IMR-90 (cell line): ENCODE data around the gene KCTD5. TPM values are rescaled to one million over a fixed set of nuclear protein-coding genes. Genes with fewer than 3 reads are reported as not detected.

Experiments
- ATAC-seq: fragments of 200-7000 bp; cut with Tn5 transposase; 2 replicates; pipeline ENCODE4 v1.9.1; 2020; ENCODE audit warnings: low read depth, mild to moderate bottlenecking, moderate library complexity
- BruUV-seq: library from RNA; stranded (reverse); fragments of 400-500 nt; replicated peaks from 2 replicates; lab custom pipeline; 2021; lab: Mats Ljungman, UMichigan
- CTCF ChIA-PET: fragments of 300-600 bp; formaldehyde crosslinking; extraction: SDS; loops from one replicate; lab custom pipeline; 2021; ENCODE audit warnings: antibody characterized with exemption; lab: Yijun Ruan, JAX
- POLR2A ChIA-PET: fragments of 300-600 bp; sonication (Branson Sonifier 250); formaldehyde crosslinking; loops from one replicate; lab custom pipeline; 2022; ENCODE audit warnings: antibody characterized with exemption; ENCODE audit not compliant: unreplicated experiment; lab: Charles Lee
- DNase-seq: peaks from one replicate; pipeline ENCODE4 v3.0.0; 2013
- H2AFZ ChIP-seq: replicated peaks from 2 replicates; pipeline ENCODE3; 2013; ENCODE audit warnings: low read length, mild to moderate bottlenecking; ENCODE audit not compliant: poor library complexity
- H2AK5ac ChIP-seq: 2 replicates; pipeline ENCODE4 v1.6.1; 2013; ENCODE audit warnings: low read depth, low read length, inconsistent platforms
- H2AK9ac ChIP-seq: replicated peaks from 2 replicates; pipeline ENCODE3; 2013; ENCODE audit warnings: mild to moderate bottlenecking, low read depth, low read length, moderate library complexity; ENCODE audit not compliant: poor library complexity
- H2BK120ac ChIP-seq: 2 replicates; pipeline ENCODE4 v1.6.1; 2013; ENCODE audit warnings: low read depth, low read length, inconsistent platforms
- H2BK15ac ChIP-seq: 3 replicates; pipeline ENCODE4 v1.6.1; 2013; ENCODE audit warnings: low read depth, low read length, inconsistent platforms
- H2BK20ac ChIP-seq: 2 replicates; pipeline ENCODE4 v1.6.1; 2013; ENCODE audit warnings: low read depth, mild to moderate bottlenecking, inconsistent platforms, low read length, moderate library complexity
- H2BK5ac ChIP-seq: 2 replicates; pipeline ENCODE4 v1.6.1; 2013; ENCODE audit warnings: mild to moderate bottlenecking, low read depth, low read length, inconsistent platforms; ENCODE audit not compliant: poor library complexity, severe bottlenecking
- H3K14ac ChIP-seq: replicated peaks from 2 replicates; pipeline ENCODE4 v1.6.1; 2013; ENCODE audit warnings: low read depth, low read length, inconsistent platforms
- H3K18ac ChIP-seq: 2 replicates; pipeline ENCODE4 v1.6.1; 2013; ENCODE audit warnings: low read depth, low read length, control low read depth
- H3K23ac ChIP-seq: 2 replicates; pipeline ENCODE4 v1.6.1; 2013; ENCODE audit warnings: low read depth, low read length, inconsistent platforms
- H3K27ac ChIP-seq: 2 replicates; pipeline ENCODE4 v1.5.1; 2013; ENCODE audit warnings: mild to moderate bottlenecking, control low read depth, low read length; ENCODE audit not compliant: insufficient read depth
- H3K27me3 ChIP-seq: 2 replicates; pipeline ENCODE4 v1.6.1; 2013; ENCODE audit warnings: low read length; ENCODE audit not compliant: control insufficient read depth, insufficient read depth
- H3K36me3 ChIP-seq: 2 replicates; pipeline ENCODE4 v1.6.1; 2013; ENCODE audit warnings: low read length, mixed read lengths; ENCODE audit not compliant: control insufficient read depth, insufficient read depth
- H3K4ac ChIP-seq: 2 replicates; pipeline ENCODE4 v1.6.1; 2013; ENCODE audit warnings: low read depth, low read length, inconsistent platforms
- H3K4me1 ChIP-seq: 2 replicates; pipeline ENCODE4 v1.6.1; 2013; ENCODE audit warnings: low read length, mixed read lengths; ENCODE audit not compliant: control insufficient read depth, insufficient read depth
- H3K4me2 ChIP-seq: 2 replicates; pipeline ENCODE4 v1.6.1; 2013; ENCODE audit warnings: low read depth, mild to moderate bottlenecking, control low read depth, low read length, moderate library complexity
- H3K4me3 ChIP-seq: 2 replicates; pipeline ENCODE4 v1.5.1; 2013; ENCODE audit warnings: low read depth, mild to moderate bottlenecking, control low read depth, low read length, moderate library complexity; ENCODE audit not compliant: insufficient read depth
- H3K56ac ChIP-seq: 2 replicates; pipeline ENCODE4 v1.6.1; 2013; ENCODE audit warnings: low read length, inconsistent platforms; ENCODE audit not compliant: insufficient read depth; ENCODE audit errors: extremely low read depth
- H3K79me1 ChIP-seq, 2 experiments: 2 replicates each; pipeline ENCODE4 v1.6.1; 2013; ENCODE audit warnings: low read length in 2 of 2, inconsistent platforms in 1 of 2, low read depth in 1 of 2
- H3K9ac ChIP-seq: 2 replicates; pipeline ENCODE4 v1.6.1; 2013; ENCODE audit warnings: low read depth, low read length, control low read depth
- H3K9me1 ChIP-seq: 2 replicates; pipeline ENCODE4 v1.6.1; 2013; ENCODE audit warnings: low read length, inconsistent platforms; ENCODE audit not compliant: insufficient read depth
- H3K9me3 ChIP-seq: 2 replicates; pipeline ENCODE4 v1.6.1; 2013; ENCODE audit warnings: low read length; ENCODE audit not compliant: control insufficient read depth, insufficient read depth
- H4K20me1 ChIP-seq: 2 replicates; pipeline ENCODE4 v1.6.1; 2013; ENCODE audit warnings: low read length, inconsistent platforms; ENCODE audit not compliant: insufficient read depth
- H4K5ac ChIP-seq: 2 replicates; pipeline ENCODE4 v1.6.1; 2013; ENCODE audit warnings: mild to moderate bottlenecking, low read depth, low read length, control low read depth
- H4K8ac ChIP-seq, 2 experiments: 2 replicates each; pipeline ENCODE4 v1.6.1; 2013; ENCODE audit warnings: low read depth in 2 of 2, low read length in 2 of 2, control low read depth in 1 of 2, inconsistent platforms in 1 of 2
- H4K91ac ChIP-seq: 2 replicates; pipeline ENCODE4 v1.6.1; 2013; ENCODE audit warnings: low read depth, low read length, inconsistent platforms; ENCODE audit not compliant: insufficient read depth
- CHD1 ChIP-seq: IDR thresholded peaks from 2 replicates; pipeline ENCODE4 v1.6.1; 2012; ENCODE audit warnings: low read depth, low read length, improper control_type of control experiment
- WGBS, 2 experiments: methylation state at CpG; one replicate each; pipeline versions ENCODE4 v1.1.5 to v1.1.7; 2013; ENCODE audit warnings: missing lambda C conversion rate in 2 of 2; ENCODE audit not compliant: insufficient read length in 1 of 2; ENCODE audit errors: extremely low coverage in 2 of 2; 5-methylcytosine and 5-hydroxymethylcytosine counted together
- dilution Hi-C: fragments of 300-500 bp; cut with HindIII; formaldehyde crosslinking; loops from one replicate; pipeline ENCODE4 v1.14.3; 2018; ENCODE audit warnings: low sequenced_read_pairs; ENCODE audit not compliant: unreplicated experiment
- in situ Hi-C: fragments of 300-500 bp; cut with MboI; formaldehyde crosslinking; loops from 3 replicates; pipeline ENCODE4 v1.14.3; 2019; ENCODE audit warnings: low sequenced_read_pairs, inconsistent platforms, mixed read lengths
- intact Hi-C: fragments of 100-400 bp; cut with micrococcal nuclease; formaldehyde crosslinking; loops from 2 replicates; pipeline ENCODE4 v1.10.0; 2022
- polyA plus RNA-seq, 3 experiments: library from polyadenylated mRNA; depleted of rRNA; stranded (reverse); fragments of >200 nt; gene quantifications; 2 replicates each; pipeline ENCODE4 v1.2.3, GENCODE V29; 2012; ENCODE audit warnings: low replicate concordance in 1 of 3
- total RNA-seq: library from RNA; depleted of rRNA; stranded (reverse); fragments of >200 nt; gene quantifications from 2 replicates; pipeline ENCODE4 v1.2.3, GENCODE V29; 2012
- TF ChIP-seq, protein P1 (sequence below): conservative IDR thresholded peaks from 2 replicates; pipeline ENCODE4 v1.5.1; 2012; ENCODE audit warnings: mild to moderate bottlenecking, low read depth, low read length, improper control_type of control experiment

KCTD5 gene
- total and polyA plus RNA-seq, 2 of the 4 experiments (the other 2 are of a cell fraction) = 17.2 to 56.2 TPM

DNA sequence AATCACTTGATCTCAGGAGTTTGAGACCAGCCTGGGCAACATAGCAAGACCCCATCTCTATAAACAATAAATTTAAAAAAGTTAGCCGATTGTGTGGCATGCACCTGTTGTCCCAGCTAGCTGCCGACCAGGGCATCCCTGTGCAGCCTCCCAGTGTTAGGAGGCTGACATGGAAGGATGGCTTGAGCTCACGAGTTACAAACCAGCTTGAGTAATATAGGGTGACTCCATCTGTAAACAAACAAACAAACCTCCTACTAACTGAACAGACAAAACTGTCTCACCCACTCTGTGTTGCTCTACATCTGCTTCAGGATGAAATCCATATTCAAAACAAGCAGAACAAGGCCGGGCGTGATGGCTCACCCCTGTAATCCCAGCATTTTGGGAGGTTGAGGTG lies 44.6 kb downstream of the KCTD5 start:
- Histone ChIP-seq H3K9ac (no peak overlapping the region), H2BK120ac (no peak overlapping the region), H3K4me3 (no peak overlapping the region), H2BK20ac (no peak overlapping the region), H2BK15ac (no peak overlapping the region), H4K20me1 (no peaks in the 10 kb centered on the region), H3K18ac (no peak overlapping the region), H3K9me3 (no peaks in the 10 kb centered on the region), H4K5ac (no peak overlapping the region), H3K27ac (no peak overlapping the region), H4K8ac (no peak overlapping the region), H3K27me3 (peaks cover 13% of the 10 kb centered on the region), H3K14ac (no peak overlapping the region), H2AK9ac (no peak overlapping the region), H3K4me2 (no peak overlapping the region), H2AFZ (no peak overlapping the region), H3K4ac (no peak overlapping the region), H3K56ac (no peak overlapping the region), H4K91ac (no peak overlapping the region), H3K4me1 (no peaks in the 10 kb centered on the region), H3K23ac (no peak overlapping the region), H3K9me1 (no peaks in the 10 kb centered on the region), H2BK5ac (no peak overlapping the region), H3K36me3 (no peaks in the 10 kb centered on the region), H3K79me1 (no peaks in the 10 kb centered on the region), H2AK5ac (no peak overlapping the region)
- dilution Hi-C loops (no loop called here), intact Hi-C loops (no loop called here), in situ Hi-C loops (no loop called here)
- DNase-seq (no peak), ATAC-seq (no peak)
- TF ChIP-seq CHD1 = no peak
- TF ChIP-seq, protein P1, sequence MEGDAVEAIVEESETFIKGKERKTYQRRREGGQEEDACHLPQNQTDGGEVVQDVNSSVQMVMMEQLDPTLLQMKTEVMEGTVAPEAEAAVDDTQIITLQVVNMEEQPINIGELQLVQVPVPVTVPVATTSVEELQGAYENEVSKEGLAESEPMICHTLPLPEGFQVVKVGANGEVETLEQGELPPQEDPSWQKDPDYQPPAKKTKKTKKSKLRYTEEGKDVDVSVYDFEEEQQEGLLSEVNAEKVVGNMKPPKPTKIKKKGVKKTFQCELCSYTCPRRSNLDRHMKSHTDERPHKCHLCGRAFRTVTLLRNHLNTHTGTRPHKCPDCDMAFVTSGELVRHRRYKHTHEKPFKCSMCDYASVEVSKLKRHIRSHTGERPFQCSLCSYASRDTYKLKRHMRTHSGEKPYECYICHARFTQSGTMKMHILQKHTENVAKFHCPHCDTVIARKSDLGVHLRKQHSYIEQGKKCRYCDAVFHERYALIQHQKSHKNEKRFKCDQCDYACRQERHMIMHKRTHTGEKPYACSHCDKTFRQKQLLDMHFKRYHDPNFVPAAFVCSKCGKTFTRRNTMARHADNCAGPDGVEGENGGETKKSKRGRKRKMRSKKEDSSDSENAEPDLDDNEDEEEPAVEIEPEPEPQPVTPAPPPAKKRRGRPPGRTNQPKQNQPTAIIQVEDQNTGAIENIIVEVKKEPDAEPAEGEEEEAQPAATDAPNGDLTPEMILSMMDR = no peak
- WGBS, 2 experiments = no CpG with 5 or more reads among the region's 5 CpGs
- CTCF ChIA-PET = no interaction called here
- POLR2A ChIA-PET = no interaction called here
- no TSS peak for BruUV-seq
